Stimulated activated naive CD4-positive, alpha-beta T cell treated with Interleukin-2 at 50 U/mL for 16 hours (primary cell): Measurements from ENCODE around the gene IFT57.
A peak's percentile ranks its signal among the peaks of the same experiment; 100 is the strongest.

Experiments used
- DNase-seq: peaks from one replicate; lab custom pipeline; 2025; lab: John Stamatoyannopoulos, UW

The IFT57 gene

DNA sequence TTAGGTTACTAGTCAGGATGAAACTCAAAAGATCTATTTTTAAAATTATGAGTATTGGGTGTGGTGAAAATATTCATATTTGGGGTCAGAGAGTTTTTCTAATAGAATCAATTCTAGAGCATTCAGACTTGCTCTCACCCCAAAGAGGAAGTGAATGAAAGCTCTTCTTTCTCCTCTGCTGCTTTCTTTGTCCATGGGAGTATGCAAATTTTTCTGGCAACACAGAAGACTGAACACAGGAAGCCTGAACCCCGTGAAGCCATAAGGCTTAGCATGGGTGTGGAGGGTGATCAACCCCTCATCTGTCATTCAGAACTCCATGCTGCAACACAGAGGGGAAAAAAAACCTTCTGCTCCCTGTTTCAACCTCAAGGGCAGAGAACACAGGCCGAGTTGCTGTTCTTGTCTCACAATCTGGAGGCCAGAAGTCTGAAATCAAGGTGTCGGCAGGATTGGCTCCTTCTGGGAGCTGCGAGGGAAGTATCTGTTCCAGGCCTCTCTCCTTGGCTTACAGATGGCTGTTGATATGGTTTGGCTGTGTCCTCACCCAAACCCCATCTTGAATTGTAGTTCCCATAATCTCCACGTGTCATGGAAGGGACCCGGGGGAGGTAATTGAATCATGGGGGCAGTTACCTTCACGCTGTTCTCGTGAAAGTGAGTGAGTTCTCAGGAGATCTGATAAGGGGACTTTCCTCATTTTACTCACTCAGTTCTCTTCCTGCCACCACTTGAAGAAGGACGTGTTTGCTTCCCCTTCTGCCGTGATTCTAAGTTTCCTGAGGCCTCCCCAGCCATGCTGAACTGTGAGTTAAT, 97.7 kb downstream of the IFT57 start:
- peak; percentile 67 for DNase-seq

GRCh38 chr3:108123326-108123725, 98.9 kb downstream of the IFT57 start:
- DNase-seq: no peak

DNA sequence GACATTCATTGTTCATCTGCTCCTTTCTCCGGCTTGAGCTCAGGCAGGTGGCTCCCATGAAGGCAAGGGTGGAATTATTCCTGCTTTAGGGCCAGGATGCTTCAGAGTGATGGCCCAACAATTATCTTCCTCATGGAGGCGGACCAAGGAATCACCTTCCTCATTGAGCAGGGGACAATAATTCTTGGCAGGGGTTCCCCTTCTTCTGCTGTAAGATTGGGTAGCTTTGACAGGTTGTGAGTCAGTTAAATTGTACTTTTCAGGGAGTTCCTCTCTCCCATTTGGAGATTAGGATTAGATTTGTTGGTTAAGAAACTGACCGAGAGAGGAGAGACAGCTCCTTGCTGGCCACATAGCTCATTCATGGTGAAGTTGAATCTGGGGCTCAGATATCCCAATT, 99.9 kb downstream of the IFT57 start:
- DNase-seq: no peak

- DNase-seq: no peak
Measured at GRCh38 chr3:108119398-108120104, 102.7 kb downstream of the IFT57 start.

DNA sequence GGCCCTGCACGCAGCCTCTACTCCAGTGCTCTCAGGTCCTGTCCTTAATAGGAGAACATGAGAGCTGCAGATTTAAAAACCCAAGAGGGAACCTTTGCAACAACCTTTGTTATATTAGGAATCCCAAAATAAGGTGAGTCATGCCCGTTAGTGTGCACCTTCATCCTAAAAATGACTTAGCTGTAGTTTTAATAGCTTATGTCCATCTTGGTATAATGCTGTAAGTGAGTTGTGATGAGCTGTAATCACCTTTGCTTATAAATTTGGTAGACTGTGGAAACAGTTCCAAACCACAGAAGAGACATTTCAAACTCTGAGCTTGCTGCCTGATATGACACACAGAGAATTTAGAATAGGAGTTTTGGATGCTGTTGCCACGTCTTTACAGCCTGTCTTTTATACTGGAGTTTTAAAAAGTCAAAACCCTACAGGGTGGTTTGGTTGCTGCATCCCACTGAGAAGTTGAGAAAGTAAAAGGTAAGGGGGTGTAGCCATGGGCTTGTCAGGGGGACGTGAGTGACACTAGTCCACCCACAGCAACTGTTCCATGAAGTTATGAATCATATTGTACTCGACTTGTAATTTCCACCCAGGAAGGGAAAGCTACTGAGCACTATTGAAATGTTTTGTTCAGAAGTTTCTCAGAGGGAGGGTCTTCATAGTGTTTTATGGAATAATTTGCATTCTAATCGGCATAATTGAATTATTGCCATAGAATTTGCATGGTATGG, 104.0 kb downstream of the IFT57 start:
- peak; percentile 23 for DNase-seq

DNA sequence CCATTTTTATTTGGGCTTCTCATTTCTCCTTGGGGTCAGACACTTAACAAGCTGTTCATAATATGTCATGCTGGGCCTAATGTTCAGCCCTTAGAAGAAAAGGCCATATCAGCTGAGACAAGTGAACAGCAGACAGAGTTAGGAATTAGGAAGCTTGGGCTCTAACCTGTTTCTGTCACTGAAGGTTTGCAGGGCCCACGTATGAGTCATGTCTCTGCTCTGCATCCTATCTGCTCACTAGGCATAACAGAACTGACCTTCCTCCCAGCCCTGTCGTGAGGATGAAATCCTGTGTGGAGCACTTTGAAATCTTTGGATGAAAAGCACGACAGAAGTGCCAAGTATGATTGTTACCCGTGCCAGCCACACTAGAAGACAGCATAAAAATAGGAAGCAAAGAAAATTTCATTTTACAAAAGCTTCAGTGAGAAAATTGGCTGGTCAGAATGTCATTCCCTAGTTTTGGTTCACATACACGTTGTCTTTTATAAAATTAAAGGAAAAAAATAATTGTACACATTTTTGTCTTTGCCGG, 104.9 kb downstream of the IFT57 start:
- no peak for DNase-seq

DNA sequence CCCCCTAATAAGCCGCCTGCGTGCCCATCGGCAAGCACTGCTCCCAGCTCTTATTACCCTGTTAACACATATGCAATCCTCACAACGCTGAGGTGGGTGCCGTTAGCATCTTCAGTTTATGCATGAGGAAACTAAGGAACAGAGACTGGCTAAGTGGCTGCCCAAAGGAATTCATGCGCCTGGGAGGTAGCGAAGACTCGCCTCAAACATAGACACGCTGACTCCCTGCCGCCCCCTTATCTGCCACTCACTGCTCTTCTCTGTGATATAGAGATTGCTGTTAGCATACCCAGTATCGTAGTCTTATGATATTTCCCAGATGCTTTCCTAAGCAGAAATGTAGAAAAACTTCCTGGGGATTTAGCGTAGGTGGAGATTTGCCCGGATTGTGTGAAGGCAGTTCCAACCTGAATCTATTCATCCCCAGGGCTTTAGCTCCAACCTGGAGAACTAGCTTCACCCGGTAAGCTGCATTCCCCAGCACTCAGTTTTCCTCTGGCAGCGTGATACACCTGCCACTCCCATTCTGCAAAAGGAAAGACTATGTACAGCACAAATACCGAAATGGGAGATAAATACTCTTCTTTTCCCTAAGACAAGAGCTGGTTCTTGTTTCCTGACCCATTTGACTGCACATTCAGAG, 107.7 kb downstream of the IFT57 start:
- no peak for DNase-seq

DNA sequence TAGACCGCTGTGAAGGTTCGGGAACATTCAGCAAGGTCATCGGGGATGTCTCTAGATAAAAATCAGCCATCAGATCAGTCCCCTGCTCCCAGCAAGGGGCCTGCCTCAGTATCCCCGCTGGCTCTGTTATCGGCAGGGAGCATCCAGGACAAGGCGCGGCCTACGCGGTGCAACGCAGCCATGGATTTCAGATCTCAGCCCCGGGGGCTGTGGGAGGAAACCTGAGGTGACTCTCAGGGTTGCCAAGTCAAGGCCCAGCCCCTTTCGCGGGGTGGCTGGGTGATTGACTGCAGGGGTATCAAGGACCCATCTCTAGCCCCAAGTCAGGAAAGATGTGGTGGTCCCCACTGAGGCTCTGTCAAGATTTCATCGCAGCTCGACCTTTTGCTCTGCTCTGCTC, 108.2 kb downstream of the IFT57 start:
- no peak for DNase-seq

GRCh38 chr3:108110934-108111333, 111.3 kb downstream of the IFT57 start:
- DNase-seq: no peak
